HCT116 (cell line): ENCODE measurements around the gene PACRG. TPM values are rescaled to one million over a fixed set of nuclear protein-coding genes. Genes with fewer than 3 reads are reported as not detected.

Experiments
- ATAC-seq: fragments of 200-7000 bp; cut with Tn5 transposase; 2 replicates; pipeline ENCODE4 v1.9.1; 2020; ENCODE audit warnings: mild to moderate bottlenecking, moderate library complexity
- BruUV-seq: library from RNA; stranded (reverse); fragments of 400-500 nt; replicated peaks from 2 replicates; lab custom pipeline; 2021; lab: Mats Ljungman, UMichigan
- CTCF ChIA-PET: fragments of 300-600 bp; sonication (Branson Sonifier 250); formaldehyde crosslinking; loops from one replicate; lab custom pipeline; 2021; ENCODE audit warnings: antibody characterized with exemption; lab: Charles Lee
- POLR2A ChIA-PET: fragments of 300-600, 350-600 bp; sonication (Branson Sonifier 250); formaldehyde crosslinking; loops from one replicate; lab custom pipeline; 2021; ENCODE audit warnings: antibody characterized with exemption; lab: Charles Lee
- RAD21 ChIA-PET, 2 experiments: fragments of 300-600 bp; sonication (Branson Sonifier 250); formaldehyde crosslinking; loops; one replicate each; lab custom pipeline; 2023; ENCODE audit warnings: low total read pairs in 2 of 2; ENCODE audit not compliant: uncharacterized antibody in 2 of 2, unreplicated experiment in 2 of 2, low non-redundant PET in 1 of 2; lab: Charles Lee
- DNase-seq: peaks from one replicate; pipeline ENCODE4 v3.0.0-alpha.2; 2010; ENCODE audit warnings: low read depth, low spot score
- H2AFZ ChIP-seq: fragments of 200-600 bp; shearing (Covaris generic), sonication (generic); 2 replicates; pipeline ENCODE4 v1.6.1; 2017; ENCODE audit warnings: low read depth, mixed run types, mixed read lengths, antibody characterized with exemption, low read length; ENCODE audit not compliant: poor library complexity, severe bottlenecking
- H3K27ac ChIP-seq: 2 replicates; pipeline ENCODE4 v1.5.1; 2012; ENCODE audit warnings: low read depth, low read length
- H3K27me3 ChIP-seq: fragments of 200-600 bp; sonication (generic); 2 replicates; pipeline ENCODE4 v1.6.1; 2016; ENCODE audit warnings: mixed run types, low read length, mixed read lengths; ENCODE audit not compliant: insufficient read depth
- H3K36me3 ChIP-seq, 2 experiments: fragments of 200-500 bp in 1 of 2; fragments of 200-600 bp in 1 of 2; sonication (Bioruptor generic) in 1 of 2; sonication (generic) in 1 of 2; 2 replicates each; pipeline versions ENCODE4 v1.5.1 to v1.6.1; 2014 to 2016; ENCODE audit warnings: low read length in 2 of 2, inconsistent platforms in 1 of 2, mixed read lengths in 1 of 2, mixed run types in 1 of 2; ENCODE audit not compliant: insufficient read depth in 2 of 2, control insufficient read depth in 1 of 2
- H3K4me1 ChIP-seq, 2 experiments: fragments of 200-600 bp in 1 of 2; sonication (generic) in 1 of 2; 2 replicates each; pipeline versions ENCODE4 v1.5.1 to v1.6.1; 2012 to 2017; ENCODE audit warnings: low read length in 2 of 2, inconsistent platforms in 1 of 2, mild to moderate bottlenecking in 1 of 2, mixed read lengths in 1 of 2, mixed run types in 1 of 2, moderate library complexity in 1 of 2; ENCODE audit not compliant: insufficient read depth in 2 of 2, control insufficient read depth in 1 of 2
- H3K4me2 ChIP-seq: fragments of 200-600 bp; sonication (generic); 2 replicates; pipeline ENCODE4 v1.6.1; 2017; ENCODE audit warnings: mixed run types, low read length, mixed read lengths
- H3K4me3 ChIP-seq, 2 experiments: fragments of 200-600 bp in 1 of 2; sonication (generic) in 1 of 2; replicated peaks in 1 of 2; 2 replicates each; pipeline ENCODE4 v1.5.1; 2011 to 2016; ENCODE audit warnings: low read length in 2 of 2, control low read depth in 1 of 2, low read depth in 1 of 2, mild to moderate bottlenecking in 1 of 2, mixed read lengths in 1 of 2, mixed run types in 1 of 2
- H3K79me2 ChIP-seq: fragments of 200-600 bp; sonication (generic); 2 replicates; pipeline ENCODE4 v1.6.1; 2017; ENCODE audit warnings: mild to moderate bottlenecking, mixed run types, low read length, moderate library complexity, mixed read lengths; ENCODE audit not compliant: insufficient read depth
- H3K9ac ChIP-seq: fragments of 200-600 bp; sonication (generic); 2 replicates; pipeline ENCODE4 v1.6.1; 2016; ENCODE audit warnings: low read length, mixed read lengths
- H3K9me2 ChIP-seq: fragments of 200-600 bp; sonication (generic), shearing (Covaris generic); 2 replicates; pipeline ENCODE4 v1.6.1; 2017; ENCODE audit warnings: mixed run types, mild to moderate bottlenecking, moderate library complexity; ENCODE audit not compliant: insufficient read depth
- H3K9me3 ChIP-seq, 2 experiments: fragments of 200-500 bp in 1 of 2; fragments of 200-600 bp in 1 of 2; sonication (Bioruptor generic) in 1 of 2; sonication (generic) in 1 of 2; 2 replicates each; pipeline ENCODE4 v1.6.1; 2014 to 2017; ENCODE audit warnings: low read length in 2 of 2, mixed read lengths in 2 of 2, inconsistent platforms in 1 of 2, low read depth in 1 of 2, mild to moderate bottlenecking in 1 of 2, mixed run types in 1 of 2, moderate library complexity in 1 of 2; ENCODE audit not compliant: control insufficient read depth in 1 of 2, insufficient read depth in 1 of 2
- H4K20me1 ChIP-seq: fragments of 200-600 bp; sonication (generic), shearing (Covaris generic); 2 replicates; pipeline ENCODE4 v1.6.1; 2017; ENCODE audit warnings: mixed run types, mild to moderate bottlenecking, moderate library complexity; ENCODE audit not compliant: insufficient read depth
- CTCF ChIP-seq, 3 experiments: fragments of 200-600 bp in 1 of 3; sonication (generic) in 1 of 3; IDR thresholded peaks in 2 of 3; conservative IDR thresholded peaks in 1 of 3; 2 replicates each; pipeline ENCODE4 v1.5.1; 2012 to 2017; ENCODE audit warnings: low read depth in 2 of 3, low read length in 2 of 3, antibody characterized with exemption in 1 of 3, borderline replicate concordance in 1 of 3, control low read depth in 1 of 3, mild to moderate bottlenecking in 1 of 3, mixed read lengths in 1 of 3, mixed run types in 1 of 3, moderate library complexity in 1 of 3; ENCODE audit not compliant: insufficient read depth in 1 of 3
- EGR1 ChIP-seq: IDR thresholded peaks from 2 replicates; pipeline ENCODE4 v1.6.1; 2012; ENCODE audit warnings: low read depth
- ELF1 ChIP-seq: IDR thresholded peaks from 2 replicates; pipeline ENCODE4 v1.6.1; 2012; ENCODE audit warnings: low read depth, borderline replicate concordance
- EZH2 ChIP-seq: fragments of 200-600 bp; sonication (generic); IDR thresholded peaks from 2 replicates; pipeline ENCODE4 v1.6.1; 2017; ENCODE audit warnings: antibody characterized with exemption, mixed run types
- EZH2phosphoT487 ChIP-seq: fragments of 200-600 bp; IDR thresholded peaks from 2 replicates; pipeline ENCODE4 v1.6.1; 2018; ENCODE audit warnings: antibody characterized with exemption, borderline replicate concordance
- POLR2A ChIP-seq: IDR thresholded peaks from 2 replicates; pipeline ENCODE4 v1.7.0; 2011; ENCODE audit warnings: borderline replicate concordance; ENCODE audit not compliant: insufficient read depth, insufficient read length; ENCODE audit errors: extremely low read depth
- RAD21 ChIP-seq: IDR thresholded peaks from 2 replicates; pipeline ENCODE4 v1.6.1; 2012; ENCODE audit warnings: low read depth, mild to moderate bottlenecking
- SIN3A ChIP-seq: IDR thresholded peaks from 2 replicates; pipeline ENCODE4 v1.6.1; 2012; ENCODE audit warnings: low read depth
- SP1 ChIP-seq: IDR thresholded peaks from 2 replicates; pipeline ENCODE4 v1.6.1; 2012; ENCODE audit warnings: low read depth
- SRF ChIP-seq: IDR thresholded peaks from 2 replicates; pipeline ENCODE4 v1.6.1; 2012; ENCODE audit warnings: low read depth
- YY1 ChIP-seq: IDR thresholded peaks from 2 replicates; pipeline ENCODE4 v1.6.1; 2011; ENCODE audit warnings: low read length, low read depth, moderate library complexity, mild to moderate bottlenecking; ENCODE audit not compliant: insufficient replicate concordance; ENCODE audit errors: extremely low read depth
- ZFX ChIP-seq: fragments of 450-650 bp; IDR thresholded peaks from 2 replicates; pipeline ENCODE4 v1.6.1; 2017
- ZNF274 ChIP-seq: fragments of 200-500 bp; sonication (Bioruptor generic); IDR thresholded peaks from 2 replicates; pipeline ENCODE4 v1.6.1; 2014; ENCODE audit warnings: mild to moderate bottlenecking, low read depth, low read length, inconsistent platforms
- intact Hi-C: fragments of 100-400 bp; cut with micrococcal nuclease; formaldehyde crosslinking; loops from 2 replicates; pipeline ENCODE4 v1.10.0; 2022
- total RNA-seq: library from RNA; stranded (reverse); gene quantifications from one replicate; pipeline ENCODE4 v1.2.1, GENCODE V29; 2021; ENCODE audit not compliant: unreplicated experiment
- TF ChIP-seq, protein P1 (sequence below): IDR thresholded peaks from 2 replicates; pipeline ENCODE4 v1.6.1; 2012
- TF ChIP-seq, protein P2 (sequence below): IDR thresholded peaks from 2 replicates; pipeline ENCODE4 v1.6.1; 2012

PACRG gene
- total RNA-seq, 1 experiment from 2014 or later, result 0.71 TPM

- no peak overlapping the region for H3K27ac ChIP-seq
- RAD21 ChIA-PET, result no interaction called here
- no peak for DNase-seq
- H3K4me1 ChIP-seq, result no peaks in the 10 kb centered on the region
- no peak overlapping the region for H2AFZ ChIP-seq
- no peak for TF ChIP-seq ZNF274
- no peak for TF ChIP-seq EZH2phosphoT487
- no peak for TF ChIP-seq CTCF (IDR thresholded peaks at IDR 0.05 in 2 of 3, conservative IDR thresholded peaks at IDR 0.05 in 1 of 3; ENCODE audit: borderline replicate concordance in 1 of 3, insufficient read depth in 1 of 3, low read depth in 2 of 3, low read length in 2 of 3)
- TF ChIP-seq, protein P1, sequence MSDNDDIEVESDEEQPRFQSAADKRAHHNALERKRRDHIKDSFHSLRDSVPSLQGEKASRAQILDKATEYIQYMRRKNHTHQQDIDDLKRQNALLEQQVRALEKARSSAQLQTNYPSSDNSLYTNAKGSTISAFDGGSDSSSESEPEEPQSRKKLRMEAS, result no peak
- no peak for TF ChIP-seq ZFX
- TF ChIP-seq, protein P2, sequence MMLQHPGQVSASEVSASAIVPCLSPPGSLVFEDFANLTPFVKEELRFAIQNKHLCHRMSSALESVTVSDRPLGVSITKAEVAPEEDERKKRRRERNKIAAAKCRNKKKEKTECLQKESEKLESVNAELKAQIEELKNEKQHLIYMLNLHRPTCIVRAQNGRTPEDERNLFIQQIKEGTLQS, result no peak
- TF ChIP-seq SRF, result no peak
- TF ChIP-seq SP1, result no peak
- BruUV-seq, result no TSS peak
- H3K36me3 ChIP-seq, result no peaks in the 10 kb centered on the region
- no peaks in the 10 kb centered on the region; a peak in 1 of 4 replicates for H3K9me3 ChIP-seq
- no peaks in the 10 kb centered on the region for H3K79me2 ChIP-seq
- CTCF ChIA-PET, result no interaction called here
- POLR2A ChIA-PET, result no interaction called here
- intact Hi-C loops, result no loop called here
- no peak for ATAC-seq
- H3K4me2 ChIP-seq, result no peak overlapping the region
- H3K4me3 ChIP-seq, result no peak overlapping the region
- no peaks in the 10 kb centered on the region for H3K27me3 ChIP-seq
- no peaks in the 10 kb centered on the region for H3K9me2 ChIP-seq
- H4K20me1 ChIP-seq, result no peaks in the 10 kb centered on the region
- H3K9ac ChIP-seq, result no peak overlapping the region
Measured at GRCh38 chr6:162866656-162867055, 138.9 kb downstream of the PACRG start.

DNA sequence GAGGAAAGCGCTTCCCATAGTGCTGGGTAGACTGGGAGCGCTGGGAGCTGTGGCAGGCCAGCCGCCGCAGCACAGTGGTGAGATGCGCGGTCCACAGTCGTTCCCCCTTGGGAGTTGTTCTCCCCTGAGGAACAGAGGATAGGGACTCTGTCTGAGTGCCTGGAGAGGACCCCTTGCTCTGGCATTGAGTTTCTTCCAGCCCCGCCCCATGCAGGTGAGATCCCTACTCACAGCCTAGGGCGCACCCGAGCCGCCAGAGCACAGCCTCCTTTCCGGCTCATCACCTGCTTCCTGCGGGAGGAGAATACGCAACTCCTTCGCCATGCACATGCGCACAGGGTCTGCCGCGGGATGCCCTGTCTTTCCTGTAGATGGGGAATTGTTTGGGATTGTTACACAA lies 140.6 kb downstream of the PACRG start:
- Histone ChIP-seq H3K9me2 (no peaks in the 10 kb centered on the region), H3K4me1 (no peaks in the 10 kb centered on the region), H3K36me3 (no peaks in the 10 kb centered on the region), H3K27me3 (no peaks in the 10 kb centered on the region), H3K79me2 (no peaks in the 10 kb centered on the region), H3K9ac (no peak overlapping the region), H2AFZ (no peak overlapping the region), H3K9me3 (no peaks in the 10 kb centered on the region; a peak in 1 of 4 replicates), H3K4me2 (no peak overlapping the region), H3K4me3 (no peak overlapping the region), H3K27ac (no peak overlapping the region), H4K20me1 (no peaks in the 10 kb centered on the region)
- BruUV-seq, result no TSS peak
- CTCF ChIA-PET, result no interaction called here
- ATAC-seq (no peak), DNase-seq (no peak)
- POLR2A ChIA-PET, result no interaction called here
- intact Hi-C loops, result no loop called here
- RAD21 ChIA-PET, result no interaction called here
- TF ChIP-seq EGR1, result no peak
- TF ChIP-seq RAD21, result no peak
- no peak for TF ChIP-seq YY1
- no peak for TF ChIP-seq EZH2
- TF ChIP-seq, protein P1, result no peak
- TF ChIP-seq EZH2phosphoT487, result no peak
- no peak for TF ChIP-seq ZFX
- no peak for TF ChIP-seq SRF
- TF ChIP-seq POLR2A, result no peak
- no peak for TF ChIP-seq SP1
- TF ChIP-seq, protein P2, result no peak
- TF ChIP-seq CTCF (IDR thresholded peaks at IDR 0.05 in 2 of 3, conservative IDR thresholded peaks at IDR 0.05 in 1 of 3; ENCODE audit: borderline replicate concordance in 1 of 3, insufficient read depth in 1 of 3, low read depth in 2 of 3, low read length in 2 of 3), result no peak
- no peak for TF ChIP-seq SIN3A
- TF ChIP-seq ELF1, result no peak
